Kidney (tissue), 14 donors: ENCODE measurements around the gene ANXA11. TPM values are rescaled to one million over a fixed set of nuclear protein-coding genes. Genes with fewer than 3 reads are reported as not detected.

Source experiments
- DNase-seq, 5 donors: peaks; one replicate each; pipeline ENCODE4 v3.0.0-alpha.2; 2013 to 2020
- FAIRE-seq: peaks from 2 replicates; lab custom pipeline; 2012; peaks lifted over from hg19 to GRCh38; lab: Jason Lieb, UNC
- H3K27ac ChIP-seq, 2 donors: one replicate each; pipeline ENCODE4 v1.7.0; 2013; ENCODE audit warnings: low read depth in 2 of 2, low read length in 2 of 2, inconsistent platforms in 1 of 2
- H3K27me3 ChIP-seq: one replicate; pipeline ENCODE4 v1.7.1; 2013; ENCODE audit warnings: low read length, inconsistent platforms; ENCODE audit not compliant: control insufficient read depth, insufficient read depth
- H3K36me3 ChIP-seq, 3 donors: one replicate each; pipeline versions ENCODE4 v1.7.0 to v1.7.1; 2013; ENCODE audit warnings: low read length in 3 of 3, control low read depth in 1 of 3, inconsistent platforms in 1 of 3; ENCODE audit not compliant: insufficient read depth in 3 of 3, control insufficient read depth in 2 of 3
- H3K4me1 ChIP-seq, 3 donors: one replicate each; pipeline versions ENCODE4 v1.7.0 to v1.7.1; 2013; ENCODE audit warnings: low read length in 3 of 3, inconsistent platforms in 1 of 3, low read depth in 1 of 3; ENCODE audit not compliant: control insufficient read depth in 2 of 3, insufficient read depth in 2 of 3
- H3K4me3 ChIP-seq, 3 donors: one replicate each; pipeline versions ENCODE4 v1.7.0 to v1.8.1; 2013; ENCODE audit warnings: low read length in 3 of 3, control low read depth in 1 of 3, inconsistent platforms in 1 of 3
- H3K9ac ChIP-seq, 3 donors: one replicate each; pipeline versions ENCODE4 v1.7.0 to v1.7.1; 2013; ENCODE audit warnings: low read length in 3 of 3, control low read depth in 1 of 3, inconsistent platforms in 1 of 3
- H3K9me3 ChIP-seq, 3 donors: one replicate each; pipeline versions ENCODE4 v1.7.0 to v1.7.1; 2013; ENCODE audit warnings: low read length in 3 of 3, control low read depth in 1 of 3, inconsistent platforms in 1 of 3; ENCODE audit not compliant: control insufficient read depth in 2 of 3, insufficient read depth in 1 of 3
- CTCF ChIP-seq: IDR thresholded peaks from 3 replicates; pipeline ENCODE4 v1.5.1; 2012; ENCODE audit warnings: mild to moderate bottlenecking, moderate library complexity, borderline replicate concordance; ENCODE audit not compliant: insufficient read depth; ENCODE audit errors: extremely low read depth
- intact Hi-C: fragments of 100-400 bp; cut with DNase I; formaldehyde crosslinking; loops from one replicate; pipeline ENCODE4 v1.11.1; 2022
- polyA plus RNA-seq: library from polyadenylated mRNA; stranded (reverse); fragments of 350-450 nt; fragmentation: Illumina TruSeq; extraction: RNeasy Lipid Tissue Mini Kit (QIAGEN cat#74804); gene quantifications from one replicate; pipeline ENCODE4 v1.2.3, GENCODE V29; 2014; ENCODE audit warnings: low read depth, low replicate concordance; ENCODE audit not compliant: insufficient read depth
- total RNA-seq: library from RNA; stranded (reverse); fragmentation: NEBNext Ultra II Directional; extraction: Animal tissue kit (Norgen Biotek cat#: 25700); gene quantifications from one replicate; pipeline ENCODE4 v1.2.1, GENCODE V29; 2021
- donor health status: control.
- donor health status: control.
- donor health status: control.
- donor health status: control.
- donor health status: control.
- donor health status: DM: yes; HTN: yes; CAD: no.
- donor health status: Normal renal cell carcinoma (clear cell type).

The ANXA11 gene
- total and polyA plus RNA-seq, 2 donors from 2014 or later = 435 to 543 TPM

GRCh38 chr10:80163741-80164341 lies 41.5 kb downstream of the ANXA11 start:
- no peak for DNase-seq
- Histone ChIP-seq H3K9ac (no peak overlapping the region), H3K27ac (peak overlapping the region in 1 of 2 donors; percentile 8), H3K9me3 (no peaks in the 10 kb centered on the region), H3K36me3 (peaks cover 4 to 51% (median 25%) of the 10 kb centered on the region in 3 donors), H3K4me1 (peaks cover 0 to 22% (median 0%) of the 10 kb centered on the region in 3 donors), H3K4me3 (no peak overlapping the region), H3K27me3 (no peaks in the 10 kb centered on the region)
- intact Hi-C loops = no loop called here
- no peak for TF ChIP-seq CTCF
- FAIRE-seq = no peak

GRCh38 chr10:80161321-80162083 lies 43.8 kb downstream of the ANXA11 start:
- DNase-seq (peak in 2 of 5 donors; percentile 29 to 58), FAIRE-seq (no peak)
- Histone ChIP-seq H3K27me3 (no peaks in the 10 kb centered on the region), H3K4me3 (no peak overlapping the region), H3K27ac (no peak overlapping the region), H3K9ac (peak overlapping the region in 1 of 3 donors; percentile 26), H3K9me3 (no peaks in the 10 kb centered on the region), H3K4me1 (peaks cover 0 to 28% (median 7%) of the 10 kb centered on the region in 3 donors), H3K36me3 (peaks cover 4 to 70% (median 36%) of the 10 kb centered on the region in 3 donors)
- intact Hi-C loops = no loop called here
- peak; percentile 13 for TF ChIP-seq CTCF

DNA sequence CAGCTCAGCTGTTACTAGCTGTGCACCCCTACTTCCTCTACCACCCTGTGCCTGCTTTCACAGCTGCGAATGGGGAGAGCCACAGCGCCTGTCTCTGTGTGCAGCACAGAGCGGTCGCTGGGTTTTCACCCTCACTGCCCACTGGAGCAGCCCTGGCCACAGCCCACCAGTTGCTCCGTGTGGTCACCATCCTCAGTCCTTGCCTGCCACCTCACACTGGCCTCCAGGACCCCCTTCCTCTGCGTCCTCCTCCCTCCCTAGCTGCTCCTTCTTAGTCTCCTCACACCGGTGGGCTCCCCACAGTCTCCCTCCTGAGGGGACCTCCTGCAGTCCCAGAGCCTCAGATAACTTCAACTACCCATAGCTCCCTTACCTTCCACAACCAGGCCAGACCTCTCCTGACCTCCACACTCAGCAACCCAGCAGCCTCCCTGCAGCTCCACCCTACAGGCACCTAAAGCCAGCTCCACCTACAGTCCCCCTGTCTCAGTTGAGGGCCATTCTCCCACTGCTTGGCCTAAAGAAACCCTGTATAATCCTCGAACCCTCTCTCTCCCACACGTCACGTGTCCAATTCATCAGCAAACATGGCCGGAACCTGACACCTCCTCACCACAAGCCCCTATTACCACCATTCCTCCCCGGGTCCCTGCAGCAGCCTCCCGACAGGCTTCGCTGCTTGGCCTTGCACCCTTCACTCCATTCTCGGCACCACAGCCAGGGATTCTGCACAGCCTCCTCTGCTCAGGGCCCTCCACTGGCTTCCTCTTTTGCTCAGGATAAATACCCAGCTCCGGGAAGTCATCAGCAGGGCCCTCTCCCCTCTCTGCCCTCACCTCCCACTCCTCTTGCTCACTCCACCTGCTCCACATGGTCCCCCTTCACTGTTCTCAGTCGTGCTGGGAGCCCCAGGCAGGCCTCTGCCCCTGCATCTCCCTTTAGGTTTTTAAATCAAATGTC lies 44.7 kb downstream of the ANXA11 start:
- no peak for TF ChIP-seq CTCF
- intact Hi-C loops = no loop called here
- FAIRE-seq (no peak), DNase-seq (peak in 1 of 5 donors; percentile 32)
- H3K4me3 ChIP-seq = no peak overlapping the region
- H3K9me3 ChIP-seq = no peaks in the 10 kb centered on the region
- no peaks in the 10 kb centered on the region for H3K27me3 ChIP-seq
- no peak overlapping the region for H3K9ac ChIP-seq
- peaks cover 0 to 27% (median 7%) of the 10 kb centered on the region in 3 donors for H3K4me1 ChIP-seq
- H3K27ac ChIP-seq = peak overlapping the region in 1 of 2 donors; percentile 20
- peaks cover 4 to 71% (median 40%) of the 10 kb centered on the region in 3 donors for H3K36me3 ChIP-seq
